HL-60 (cell line): Measurements from ENCODE around the gene FIGN.

Source experiments
- TF ChIP-seq, protein P1 (sequence below): IDR thresholded peaks from one replicate; pipeline ENCODE4 v1.5.1; 2011; ENCODE audit warnings: low read length, control low read depth, inconsistent platforms; ENCODE audit not compliant: insufficient read depth
- TF ChIP-seq, protein P2 (sequence below): IDR thresholded peaks from 2 replicates; pipeline ENCODE4 v1.6.1; 2012; ENCODE audit warnings: low read depth; ENCODE audit not compliant: insufficient replicate concordance

DNA sequence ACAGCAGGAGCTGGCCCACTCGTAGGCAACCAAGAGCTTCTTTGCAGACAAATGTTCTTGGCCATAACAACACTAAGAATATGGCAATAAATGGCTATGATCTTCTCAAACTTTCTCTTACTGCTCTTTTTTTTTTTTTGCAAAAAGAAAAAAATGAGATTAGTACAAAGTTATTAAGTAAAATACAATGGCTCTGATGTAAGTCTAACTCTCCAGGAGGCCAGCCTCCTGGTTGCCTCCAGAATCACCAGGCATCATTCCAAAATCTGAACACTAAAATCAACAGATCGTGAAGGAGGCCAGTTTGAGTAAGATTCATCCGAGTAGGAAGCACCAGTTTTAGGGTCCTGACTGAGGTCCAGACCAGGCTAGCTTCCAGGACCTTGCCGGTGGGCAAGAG lies 20.8 kb upstream of the FIGN start:
- TF ChIP-seq, protein P1, sequence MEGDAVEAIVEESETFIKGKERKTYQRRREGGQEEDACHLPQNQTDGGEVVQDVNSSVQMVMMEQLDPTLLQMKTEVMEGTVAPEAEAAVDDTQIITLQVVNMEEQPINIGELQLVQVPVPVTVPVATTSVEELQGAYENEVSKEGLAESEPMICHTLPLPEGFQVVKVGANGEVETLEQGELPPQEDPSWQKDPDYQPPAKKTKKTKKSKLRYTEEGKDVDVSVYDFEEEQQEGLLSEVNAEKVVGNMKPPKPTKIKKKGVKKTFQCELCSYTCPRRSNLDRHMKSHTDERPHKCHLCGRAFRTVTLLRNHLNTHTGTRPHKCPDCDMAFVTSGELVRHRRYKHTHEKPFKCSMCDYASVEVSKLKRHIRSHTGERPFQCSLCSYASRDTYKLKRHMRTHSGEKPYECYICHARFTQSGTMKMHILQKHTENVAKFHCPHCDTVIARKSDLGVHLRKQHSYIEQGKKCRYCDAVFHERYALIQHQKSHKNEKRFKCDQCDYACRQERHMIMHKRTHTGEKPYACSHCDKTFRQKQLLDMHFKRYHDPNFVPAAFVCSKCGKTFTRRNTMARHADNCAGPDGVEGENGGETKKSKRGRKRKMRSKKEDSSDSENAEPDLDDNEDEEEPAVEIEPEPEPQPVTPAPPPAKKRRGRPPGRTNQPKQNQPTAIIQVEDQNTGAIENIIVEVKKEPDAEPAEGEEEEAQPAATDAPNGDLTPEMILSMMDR = no peak
- TF ChIP-seq, protein P2, sequence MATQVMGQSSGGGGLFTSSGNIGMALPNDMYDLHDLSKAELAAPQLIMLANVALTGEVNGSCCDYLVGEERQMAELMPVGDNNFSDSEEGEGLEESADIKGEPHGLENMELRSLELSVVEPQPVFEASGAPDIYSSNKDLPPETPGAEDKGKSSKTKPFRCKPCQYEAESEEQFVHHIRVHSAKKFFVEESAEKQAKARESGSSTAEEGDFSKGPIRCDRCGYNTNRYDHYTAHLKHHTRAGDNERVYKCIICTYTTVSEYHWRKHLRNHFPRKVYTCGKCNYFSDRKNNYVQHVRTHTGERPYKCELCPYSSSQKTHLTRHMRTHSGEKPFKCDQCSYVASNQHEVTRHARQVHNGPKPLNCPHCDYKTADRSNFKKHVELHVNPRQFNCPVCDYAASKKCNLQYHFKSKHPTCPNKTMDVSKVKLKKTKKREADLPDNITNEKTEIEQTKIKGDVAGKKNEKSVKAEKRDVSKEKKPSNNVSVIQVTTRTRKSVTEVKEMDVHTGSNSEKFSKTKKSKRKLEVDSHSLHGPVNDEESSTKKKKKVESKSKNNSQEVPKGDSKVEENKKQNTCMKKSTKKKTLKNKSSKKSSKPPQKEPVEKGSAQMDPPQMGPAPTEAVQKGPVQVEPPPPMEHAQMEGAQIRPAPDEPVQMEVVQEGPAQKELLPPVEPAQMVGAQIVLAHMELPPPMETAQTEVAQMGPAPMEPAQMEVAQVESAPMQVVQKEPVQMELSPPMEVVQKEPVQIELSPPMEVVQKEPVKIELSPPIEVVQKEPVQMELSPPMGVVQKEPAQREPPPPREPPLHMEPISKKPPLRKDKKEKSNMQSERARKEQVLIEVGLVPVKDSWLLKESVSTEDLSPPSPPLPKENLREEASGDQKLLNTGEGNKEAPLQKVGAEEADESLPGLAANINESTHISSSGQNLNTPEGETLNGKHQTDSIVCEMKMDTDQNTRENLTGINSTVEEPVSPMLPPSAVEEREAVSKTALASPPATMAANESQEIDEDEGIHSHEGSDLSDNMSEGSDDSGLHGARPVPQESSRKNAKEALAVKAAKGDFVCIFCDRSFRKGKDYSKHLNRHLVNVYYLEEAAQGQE = no peak
